Neuron (in vitro differentiated cells): Measurements from ENCODE around the gene EFCAB11.

Experiments used
- H2AFZ ChIP-seq: one replicate; pipeline ENCODE4 v1.6.1; 2013; ENCODE audit warnings: low read depth, mild to moderate bottlenecking, inconsistent platforms, low read length, moderate library complexity
- H3K27me3 ChIP-seq: one replicate; pipeline ENCODE4 v1.6.1; 2013; ENCODE audit warnings: low read length; ENCODE audit not compliant: insufficient read depth
- H3K36me3 ChIP-seq: one replicate; pipeline ENCODE4 v1.6.1; 2013; ENCODE audit warnings: low read length; ENCODE audit not compliant: insufficient read depth
- H3K4me1 ChIP-seq: one replicate; pipeline ENCODE4 v1.6.1; 2013; ENCODE audit warnings: low read length; ENCODE audit not compliant: insufficient read depth
- H3K4me3 ChIP-seq: 2 replicates; pipeline ENCODE4 v1.5.1; 2013; ENCODE audit warnings: mild to moderate bottlenecking, low read length, moderate library complexity
- H3K9me3 ChIP-seq: one replicate; pipeline ENCODE4 v1.6.1; 2013; ENCODE audit warnings: low read length

Gene EFCAB11

GRCh38 chr14:89915114-89915878, 39.2 kb downstream of the EFCAB11 start:
- Histone ChIP-seq H3K9me3 (no peaks in the 10 kb centered on the region), H3K4me1 (peaks cover 42% of the 10 kb centered on the region), H3K4me3 (no peak overlapping the region), H3K27me3 (no peaks in the 10 kb centered on the region), H3K36me3 (no peaks in the 10 kb centered on the region), H2AFZ (no peak overlapping the region)

- no peaks in the 10 kb centered on the region for H3K9me3 ChIP-seq
- no peak overlapping the region for H3K4me3 ChIP-seq
- no peaks in the 10 kb centered on the region for H3K36me3 ChIP-seq
- H2AFZ ChIP-seq = no peak overlapping the region
- H3K4me1 ChIP-seq = peaks cover 41% of the 10 kb centered on the region
- no peaks in the 10 kb centered on the region for H3K27me3 ChIP-seq
These were observed 41.8 kb downstream of the EFCAB11 start for GRCh38 chr14:89912667-89913211.

- peak overlapping the region; percentile 31 for H2AFZ ChIP-seq
- no peak overlapping the region for H3K4me3 ChIP-seq
- no peaks in the 10 kb centered on the region for H3K9me3 ChIP-seq
- no peaks in the 10 kb centered on the region for H3K27me3 ChIP-seq
- no peaks in the 10 kb centered on the region for H3K36me3 ChIP-seq
- H3K4me1 ChIP-seq = peaks cover 41% of the 10 kb centered on the region
These were observed 42.3 kb downstream of the EFCAB11 start for GRCh38 chr14:89912221-89912620.

- H3K36me3 ChIP-seq = no peaks in the 10 kb centered on the region
- no peaks in the 10 kb centered on the region for H3K9me3 ChIP-seq
- peak overlapping the region; percentile 29 for H3K4me3 ChIP-seq
- no peaks in the 10 kb centered on the region for H3K27me3 ChIP-seq
- H2AFZ ChIP-seq = peak overlapping the region; percentile 44
- H3K4me1 ChIP-seq = peaks cover 41% of the 10 kb centered on the region
These were observed 43.3 kb downstream of the EFCAB11 start for GRCh38 chr14:89911010-89911919.

GRCh38 chr14:89910691-89911009, 43.9 kb downstream of the EFCAB11 start:
- H3K27me3 ChIP-seq = no peaks in the 10 kb centered on the region
- peak overlapping the region; percentile 44 for H2AFZ ChIP-seq
- H3K9me3 ChIP-seq = no peaks in the 10 kb centered on the region
- H3K4me3 ChIP-seq = peak overlapping the region; percentile 29
- no peaks in the 10 kb centered on the region for H3K36me3 ChIP-seq
- peaks cover 41% of the 10 kb centered on the region for H3K4me1 ChIP-seq

- Histone ChIP-seq H3K4me1 (peaks cover 38% of the 10 kb centered on the region), H3K4me3 (no peak overlapping the region), H3K36me3 (no peaks in the 10 kb centered on the region), H3K9me3 (no peaks in the 10 kb centered on the region), H2AFZ (no peak overlapping the region), H3K27me3 (no peaks in the 10 kb centered on the region)
These were observed 44.9 kb downstream of the EFCAB11 start for GRCh38 chr14:89909586-89909985.

- H3K4me1 ChIP-seq = peaks cover 34% of the 10 kb centered on the region
- H3K36me3 ChIP-seq = no peaks in the 10 kb centered on the region
- H2AFZ ChIP-seq = no peak overlapping the region
- no peaks in the 10 kb centered on the region for H3K27me3 ChIP-seq
- no peak overlapping the region for H3K4me3 ChIP-seq
- H3K9me3 ChIP-seq = no peaks in the 10 kb centered on the region
These were observed 45.6 kb downstream of the EFCAB11 start for GRCh38 chr14:89908712-89909450.

- Histone ChIP-seq H3K27me3 (no peaks in the 10 kb centered on the region), H3K9me3 (no peaks in the 10 kb centered on the region), H3K4me1 (peaks cover 25% of the 10 kb centered on the region), H2AFZ (no peak overlapping the region), H3K36me3 (no peaks in the 10 kb centered on the region), H3K4me3 (no peak overlapping the region)
These were observed 46.9 kb downstream of the EFCAB11 start for GRCh38 chr14:89907655-89908054.

- Histone ChIP-seq H3K4me1 (peaks cover 8% of the 10 kb centered on the region), H3K36me3 (no peaks in the 10 kb centered on the region), H3K4me3 (no peak overlapping the region), H3K27me3 (no peaks in the 10 kb centered on the region), H3K9me3 (no peaks in the 10 kb centered on the region), H2AFZ (no peak overlapping the region)
These were observed 48.5 kb downstream of the EFCAB11 start for GRCh38 chr14:89906000-89906399.

- no peaks in the 10 kb centered on the region for H3K27me3 ChIP-seq
These were observed 51.1 kb downstream of the EFCAB11 start for GRCh38 chr14:89903340-89903952.

GRCh38 chr14:89902881-89903280, 51.6 kb downstream of the EFCAB11 start:
- Histone ChIP-seq H3K36me3 (no peaks in the 10 kb centered on the region), H3K4me3 (no peak overlapping the region), H3K9me3 (no peaks in the 10 kb centered on the region), H3K4me1 (no peaks in the 10 kb centered on the region), H3K27me3 (no peaks in the 10 kb centered on the region), H2AFZ (no peak overlapping the region)

More at GRCh38 chr14:89903340-89903952, 51.1 kb downstream of the EFCAB11 start:
- Histone ChIP-seq H3K4me1 (no peaks in the 10 kb centered on the region), H3K36me3 (no peaks in the 10 kb centered on the region), H3K4me3 (no peak overlapping the region), H3K9me3 (no peaks in the 10 kb centered on the region), H2AFZ (no peak overlapping the region)

GRCh38 chr14:89900802-89901201, 53.7 kb downstream of the EFCAB11 start:
- Histone ChIP-seq H3K36me3 (no peaks in the 10 kb centered on the region), H3K4me1 (no peaks in the 10 kb centered on the region), H3K9me3 (no peaks in the 10 kb centered on the region), H3K4me3 (no peak overlapping the region), H2AFZ (no peak overlapping the region), H3K27me3 (no peaks in the 10 kb centered on the region)
